ENCODE measurements around the gene CAPN15.
"Not testable (repeated sequence)": the region's sequence is repeated elsewhere in the genome, so short reads cannot be mapped to it uniquely, and the experiment has no call there.

Gene CAPN15

GRCh38 chr16:507527-507926 is 20.0 kb upstream of the CAPN15 start:
- not testable (repeated sequence) for H3K9me3 ChIP-seq (ENCODE audit: control insufficient read depth, low read length); H3K4me3 ChIP-seq (ENCODE audit: insufficient read depth, low read depth, low read length); H3K27ac ChIP-seq (ENCODE audit: insufficient read depth, low read depth, low read length, poor library complexity, severe bottlenecking); H3K36me3 ChIP-seq (ENCODE audit: control insufficient read depth, insufficient read depth, low read length); H3K27me3 ChIP-seq (ENCODE audit: control insufficient read depth, insufficient read depth, low read length, poor library complexity, severe bottlenecking); H3K4me1 ChIP-seq (ENCODE audit: control insufficient read depth, insufficient read depth, low read length)
- WGBS, 2 experiments = 93 to 94% methylated on average over 14 of the region's 14 CpGs

- no peak overlapping the region for H3K27ac ChIP-seq (ENCODE audit: insufficient read depth, low read depth, low read length, poor library complexity, severe bottlenecking)
- H3K27me3 ChIP-seq (ENCODE audit: control insufficient read depth, insufficient read depth, low read length, poor library complexity, severe bottlenecking) = no peaks in the 10 kb centered on the region
- no peaks in the 10 kb centered on the region for H3K9me3 ChIP-seq (ENCODE audit: control insufficient read depth, low read length)
- H3K36me3 ChIP-seq (ENCODE audit: control insufficient read depth, insufficient read depth, low read length) = no peaks in the 10 kb centered on the region
- 93 to 94% methylated on average over 6 of the region's 6 CpGs for WGBS, 2 experiments
- H3K4me1 ChIP-seq (ENCODE audit: control insufficient read depth, insufficient read depth, low read length) = no peaks in the 10 kb centered on the region
- H3K4me3 ChIP-seq (ENCODE audit: insufficient read depth, low read depth, low read length) = no peak overlapping the region
Observed at GRCh38 chr16:507996-508395, 19.5 kb upstream of the CAPN15 start.

- H3K27ac ChIP-seq (ENCODE audit: insufficient read depth, low read depth, low read length, poor library complexity, severe bottlenecking) = no peak overlapping the region
- no peaks in the 10 kb centered on the region for H3K9me3 ChIP-seq (ENCODE audit: control insufficient read depth, low read length)
- no peaks in the 10 kb centered on the region for H3K36me3 ChIP-seq (ENCODE audit: control insufficient read depth, insufficient read depth, low read length)
- WGBS, 2 experiments = 94 to 96% methylated on average over 18 of the region's 18 CpGs
- H3K27me3 ChIP-seq (ENCODE audit: control insufficient read depth, insufficient read depth, low read length, poor library complexity, severe bottlenecking) = no peaks in the 10 kb centered on the region
- H3K4me1 ChIP-seq (ENCODE audit: control insufficient read depth, insufficient read depth, low read length) = no peaks in the 10 kb centered on the region
- no peak overlapping the region for H3K4me3 ChIP-seq (ENCODE audit: insufficient read depth, low read depth, low read length)
Observed at GRCh38 chr16:508884-509736, 18.4 kb upstream of the CAPN15 start.

- Histone ChIP-seq H3K36me3 (ENCODE audit: control insufficient read depth, insufficient read depth, low read length) (peaks cover 5% of the 10 kb centered on the region), H3K4me1 (ENCODE audit: control insufficient read depth, insufficient read depth, low read length) (no peaks in the 10 kb centered on the region), H3K9me3 (ENCODE audit: control insufficient read depth, low read length) (no peaks in the 10 kb centered on the region), H3K4me3 (ENCODE audit: insufficient read depth, low read depth, low read length) (no peak overlapping the region), H3K27ac (ENCODE audit: insufficient read depth, low read depth, low read length, poor library complexity, severe bottlenecking) (no peak overlapping the region), H3K27me3 (ENCODE audit: control insufficient read depth, insufficient read depth, low read length, poor library complexity, severe bottlenecking) (no peaks in the 10 kb centered on the region)
- WGBS, 2 experiments = 96 to 97% methylated on average over 35 of the region's 35 CpGs
Observed at GRCh38 chr16:510066-510825, 17.3 kb upstream of the CAPN15 start.

- peaks cover 8% of the 10 kb centered on the region for H3K36me3 ChIP-seq (ENCODE audit: control insufficient read depth, insufficient read depth, low read length)
- H3K27me3 ChIP-seq (ENCODE audit: control insufficient read depth, insufficient read depth, low read length, poor library complexity, severe bottlenecking) = no peaks in the 10 kb centered on the region
- WGBS, 2 experiments = 94 to 98% methylated on average over 6 of the region's 6 CpGs
- no peak overlapping the region for H3K27ac ChIP-seq (ENCODE audit: insufficient read depth, low read depth, low read length, poor library complexity, severe bottlenecking)
- H3K9me3 ChIP-seq (ENCODE audit: control insufficient read depth, low read length) = no peaks in the 10 kb centered on the region
- H3K4me1 ChIP-seq (ENCODE audit: control insufficient read depth, insufficient read depth, low read length) = no peaks in the 10 kb centered on the region
- no peak overlapping the region for H3K4me3 ChIP-seq (ENCODE audit: insufficient read depth, low read depth, low read length)
Observed at GRCh38 chr16:512802-513201, 14.7 kb upstream of the CAPN15 start.

GRCh38 chr16:513950-514349 is 13.6 kb upstream of the CAPN15 start:
- no peaks in the 10 kb centered on the region for H3K27me3 ChIP-seq (ENCODE audit: control insufficient read depth, insufficient read depth, low read length, poor library complexity, severe bottlenecking)
- H3K4me3 ChIP-seq (ENCODE audit: insufficient read depth, low read depth, low read length) = no peak overlapping the region
- H3K27ac ChIP-seq (ENCODE audit: insufficient read depth, low read depth, low read length, poor library complexity, severe bottlenecking) = no peak overlapping the region
- H3K36me3 ChIP-seq (ENCODE audit: control insufficient read depth, insufficient read depth, low read length) = peaks cover 8% of the 10 kb centered on the region
- H3K9me3 ChIP-seq (ENCODE audit: control insufficient read depth, low read length) = no peaks in the 10 kb centered on the region
- no peaks in the 10 kb centered on the region for H3K4me1 ChIP-seq (ENCODE audit: control insufficient read depth, insufficient read depth, low read length)
- 93 to 94% methylated on average over 10 of the region's 10 CpGs for WGBS, 2 experiments

- H3K27me3 ChIP-seq (ENCODE audit: control insufficient read depth, insufficient read depth, low read length, poor library complexity, severe bottlenecking) = no peaks in the 10 kb centered on the region
- 95% methylated on average over 45 of the region's 45 CpGs for WGBS, 2 experiments
- H3K36me3 ChIP-seq (ENCODE audit: control insufficient read depth, insufficient read depth, low read length) = peaks cover 8% of the 10 kb centered on the region
- H3K4me3 ChIP-seq (ENCODE audit: insufficient read depth, low read depth, low read length) = no peak overlapping the region
- no peaks in the 10 kb centered on the region for H3K9me3 ChIP-seq (ENCODE audit: control insufficient read depth, low read length)
- H3K4me1 ChIP-seq (ENCODE audit: control insufficient read depth, insufficient read depth, low read length) = no peaks in the 10 kb centered on the region
- H3K27ac ChIP-seq (ENCODE audit: insufficient read depth, low read depth, low read length, poor library complexity, severe bottlenecking) = no peak overlapping the region
Observed at GRCh38 chr16:515175-515938, 12.2 kb upstream of the CAPN15 start.

- Histone ChIP-seq H3K4me3 (ENCODE audit: insufficient read depth, low read depth, low read length) (no peak overlapping the region), H3K9me3 (ENCODE audit: control insufficient read depth, low read length) (no peaks in the 10 kb centered on the region), H3K36me3 (ENCODE audit: control insufficient read depth, insufficient read depth, low read length) (peaks cover 11% of the 10 kb centered on the region), H3K27me3 (ENCODE audit: control insufficient read depth, insufficient read depth, low read length, poor library complexity, severe bottlenecking) (no peaks in the 10 kb centered on the region), H3K27ac (ENCODE audit: insufficient read depth, low read depth, low read length, poor library complexity, severe bottlenecking) (no peak overlapping the region), H3K4me1 (ENCODE audit: control insufficient read depth, insufficient read depth, low read length) (no peaks in the 10 kb centered on the region)
- 97 to 98% methylated on average over 11 of the region's 11 CpGs for WGBS, 2 experiments
Observed at GRCh38 chr16:515939-516226, 11.6 kb upstream of the CAPN15 start.

- H3K4me1 ChIP-seq (ENCODE audit: control insufficient read depth, insufficient read depth, low read length) = no peaks in the 10 kb centered on the region
- peaks cover 11% of the 10 kb centered on the region for H3K36me3 ChIP-seq (ENCODE audit: control insufficient read depth, insufficient read depth, low read length)
- H3K27ac ChIP-seq (ENCODE audit: insufficient read depth, low read depth, low read length, poor library complexity, severe bottlenecking) = no peak overlapping the region
- no peaks in the 10 kb centered on the region for H3K27me3 ChIP-seq (ENCODE audit: control insufficient read depth, insufficient read depth, low read length, poor library complexity, severe bottlenecking)
- no peaks in the 10 kb centered on the region for H3K9me3 ChIP-seq (ENCODE audit: control insufficient read depth, low read length)
- WGBS, 2 experiments = 95 to 97% methylated on average over 8 of the region's 8 CpGs
- H3K4me3 ChIP-seq (ENCODE audit: insufficient read depth, low read depth, low read length) = no peak overlapping the region
Observed at GRCh38 chr16:516301-516700, 11.2 kb upstream of the CAPN15 start.

- Histone ChIP-seq H3K4me3 (ENCODE audit: insufficient read depth, low read depth, low read length) (no peak overlapping the region), H3K4me1 (ENCODE audit: control insufficient read depth, insufficient read depth, low read length) (no peaks in the 10 kb centered on the region), H3K27me3 (ENCODE audit: control insufficient read depth, insufficient read depth, low read length, poor library complexity, severe bottlenecking) (no peaks in the 10 kb centered on the region), H3K9me3 (ENCODE audit: control insufficient read depth, low read length) (no peaks in the 10 kb centered on the region), H3K27ac (ENCODE audit: insufficient read depth, low read depth, low read length, poor library complexity, severe bottlenecking) (no peak overlapping the region), H3K36me3 (ENCODE audit: control insufficient read depth, insufficient read depth, low read length) (peaks cover 11% of the 10 kb centered on the region)
- 95% methylated on average over 9 of the region's 9 CpGs for WGBS, 2 experiments
Observed at GRCh38 chr16:518858-519257, 8.7 kb upstream of the CAPN15 start.

Measured in ectodermal cell (in vitro differentiated cells).